Kidney epithelial cell (primary cell): Measurements from ENCODE around the gene ZNF695. TPM values are rescaled to one million over a fixed set of nuclear protein-coding genes. Genes with fewer than 3 reads are reported as not detected.

Source experiments
- DNase-seq: peaks from one replicate; pipeline ENCODE4 v3.0.0-alpha.2; 2010; ENCODE audit warnings: low read depth
- H3K27me3 ChIP-seq: 2 replicates; pipeline ENCODE4 v1.6.0; 2011; ENCODE audit warnings: low read length; ENCODE audit not compliant: control insufficient read depth, insufficient read depth
- H3K36me3 ChIP-seq: 2 replicates; pipeline ENCODE4 v1.5.1; 2011; ENCODE audit warnings: low read length; ENCODE audit not compliant: control insufficient read depth, insufficient read depth
- H3K4me3 ChIP-seq: 2 replicates; pipeline ENCODE4 v1.5.1; 2011; ENCODE audit warnings: low read depth, mild to moderate bottlenecking, control low read depth, low read length
- total RNA-seq: library from RNA; depleted of rRNA; stranded (reverse); fragments of >200 nt; gene quantifications from 2 replicates; pipeline ENCODE4 v1.2.3, GENCODE V29; 2015
- TF ChIP-seq, protein P1 (sequence below): IDR thresholded peaks from 2 replicates; pipeline ENCODE4 v1.5.1; 2011; ENCODE audit warnings: mild to moderate bottlenecking, moderate library complexity, low read length, control low read depth, inconsistent platforms; ENCODE audit not compliant: insufficient read depth, poor library complexity, severe bottlenecking

Gene ZNF695
- total RNA-seq, 1 donor from 2014 or later = 2.2 TPM

GRCh38 chr1:246951413-246951812 lies 56.4 kb downstream of the ZNF695 start:
- Histone ChIP-seq H3K27me3 (no peaks in the 10 kb centered on the region), H3K4me3 (no peak overlapping the region), H3K36me3 (no peaks in the 10 kb centered on the region)
- TF ChIP-seq, protein P1, sequence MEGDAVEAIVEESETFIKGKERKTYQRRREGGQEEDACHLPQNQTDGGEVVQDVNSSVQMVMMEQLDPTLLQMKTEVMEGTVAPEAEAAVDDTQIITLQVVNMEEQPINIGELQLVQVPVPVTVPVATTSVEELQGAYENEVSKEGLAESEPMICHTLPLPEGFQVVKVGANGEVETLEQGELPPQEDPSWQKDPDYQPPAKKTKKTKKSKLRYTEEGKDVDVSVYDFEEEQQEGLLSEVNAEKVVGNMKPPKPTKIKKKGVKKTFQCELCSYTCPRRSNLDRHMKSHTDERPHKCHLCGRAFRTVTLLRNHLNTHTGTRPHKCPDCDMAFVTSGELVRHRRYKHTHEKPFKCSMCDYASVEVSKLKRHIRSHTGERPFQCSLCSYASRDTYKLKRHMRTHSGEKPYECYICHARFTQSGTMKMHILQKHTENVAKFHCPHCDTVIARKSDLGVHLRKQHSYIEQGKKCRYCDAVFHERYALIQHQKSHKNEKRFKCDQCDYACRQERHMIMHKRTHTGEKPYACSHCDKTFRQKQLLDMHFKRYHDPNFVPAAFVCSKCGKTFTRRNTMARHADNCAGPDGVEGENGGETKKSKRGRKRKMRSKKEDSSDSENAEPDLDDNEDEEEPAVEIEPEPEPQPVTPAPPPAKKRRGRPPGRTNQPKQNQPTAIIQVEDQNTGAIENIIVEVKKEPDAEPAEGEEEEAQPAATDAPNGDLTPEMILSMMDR = no peak
- DNase-seq = no peak

- TF ChIP-seq, protein P1 = no peak
- no peaks in the 10 kb centered on the region for H3K27me3 ChIP-seq
- H3K36me3 ChIP-seq = no peaks in the 10 kb centered on the region
- H3K4me3 ChIP-seq = no peak overlapping the region
- DNase-seq = no peak
These were observed 57.9 kb downstream of the ZNF695 start for GRCh38 chr1:246949956-246950355.

DNA sequence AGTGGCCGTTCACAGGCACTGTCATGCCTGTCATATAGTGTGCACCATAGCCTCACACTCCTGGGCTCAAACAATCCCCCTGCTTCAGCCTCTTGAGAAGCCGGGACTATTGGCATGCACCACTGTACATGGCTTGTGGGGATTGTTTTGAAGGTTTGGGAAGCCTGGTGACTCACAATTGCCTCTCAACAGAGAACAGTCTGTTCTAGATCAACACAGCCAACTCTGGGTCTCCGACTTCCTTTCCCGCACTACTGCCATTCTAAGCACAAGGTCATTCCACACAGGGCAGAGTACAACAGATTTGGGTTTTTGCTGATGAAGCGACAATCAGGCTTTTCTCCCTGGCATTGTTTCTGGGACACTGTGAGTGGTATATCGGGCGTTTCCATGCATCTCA lies 60.6 kb downstream of the ZNF695 start:
- H3K4me3 ChIP-seq = no peak overlapping the region
- TF ChIP-seq, protein P1 = no peak
- H3K36me3 ChIP-seq = no peaks in the 10 kb centered on the region
- no peaks in the 10 kb centered on the region for H3K27me3 ChIP-seq
- no peak for DNase-seq

DNA sequence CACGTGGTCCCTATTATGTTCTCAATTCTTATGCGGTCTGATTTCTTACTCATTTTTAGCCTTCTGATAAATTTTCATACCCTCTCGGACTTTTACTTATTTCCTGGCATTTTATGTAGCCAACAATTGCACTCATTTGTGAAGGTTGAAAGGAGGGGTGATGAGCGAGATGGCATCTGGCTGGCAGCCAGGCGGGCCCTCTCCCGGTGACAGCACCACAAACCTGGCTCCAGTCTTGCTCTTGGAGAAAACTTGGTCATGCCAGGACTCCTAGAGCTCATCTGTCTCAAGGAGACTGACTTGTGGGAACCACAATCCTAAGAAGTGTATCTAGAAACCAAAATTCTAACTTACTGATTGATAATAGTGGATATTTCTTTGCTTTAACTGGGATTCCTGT lies 61.5 kb downstream of the ZNF695 start:
- H3K27me3 ChIP-seq = no peaks in the 10 kb centered on the region
- no peak overlapping the region for H3K4me3 ChIP-seq
- H3K36me3 ChIP-seq = no peaks in the 10 kb centered on the region
- TF ChIP-seq, protein P1 = no peak
- DNase-seq = no peak

Other genes with a start within 250 kb of the ZNF695 start
- 20.7 and 23.1 TPM in 2 replicates for gene AHCTF1, start 76.1 kb downstream of the ZNF695 start, total RNA-seq
- 5.6 and 5.8 TPM in 2 replicates for gene ZNF670, start 70.8 kb upstream of the ZNF695 start, total RNA-seq
- gene ZNF669, start 96.3 kb upstream of the ZNF695 start, total RNA-seq = 21.0 and 31.2 TPM in 2 replicates
- gene ZNF124, start 164.0 kb upstream of the ZNF695 start, total RNA-seq = 15.3 and 16.8 TPM in 2 replicates
- gene VN1R5, start 248.0 kb upstream of the ZNF695 start, total RNA-seq = not detected in 2 replicates